Uterus (tissue), 4 donors: Measurements from ENCODE around the gene TMC6. TPM values are rescaled to one million over a fixed set of nuclear protein-coding genes. Genes with fewer than 3 reads are reported as not detected.

Source experiments
- DNase-seq, 2 donors: peaks; one replicate each; pipeline ENCODE4 v3.0.0-alpha.2; 2019 to 2020
- H3K27ac ChIP-seq, 2 donors: fragments of 200-600 bp; sonication (generic); 1 replicate in 1 of 2; 2 replicates in 1 of 2; pipeline ENCODE4 v1.5.1; 2016 to 2018
- H3K27me3 ChIP-seq, 2 donors: fragments of 200-600 bp; sonication (generic); one replicate each; pipeline ENCODE4 v1.5.1; 2018 to 2019; ENCODE audit warnings: control low read depth in 1 of 2
- H3K36me3 ChIP-seq, 2 donors: fragments of 200-600 bp; sonication (generic); one replicate each; pipeline ENCODE4 v1.5.1; 2019; ENCODE audit warnings: control low read depth in 1 of 2
- H3K4me1 ChIP-seq, 2 donors: fragments of 200-600 bp; sonication (generic); one replicate each; pipeline ENCODE4 v1.5.1; 2018 to 2019; ENCODE audit warnings: control low read depth in 1 of 2
- H3K4me3 ChIP-seq, 2 donors: fragments of 200-600 bp; sonication (generic); 1 replicate in 1 of 2; 2 replicates in 1 of 2; pipeline ENCODE4 v1.5.1; 2018 to 2019; ENCODE audit warnings: mild to moderate bottlenecking in 1 of 2
- H3K9me3 ChIP-seq, 2 donors: fragments of 200-600 bp; sonication (generic); one replicate each; pipeline ENCODE4 v1.5.1; 2019; ENCODE audit warnings: control low read depth in 1 of 2
- POLR2A ChIP-seq, 2 donors: fragments of 450-650 bp; IDR thresholded peaks; one replicate each; pipeline ENCODE4 v1.6.1; 2016; ENCODE audit warnings: antibody characterized with exemption in 2 of 2, mild to moderate bottlenecking in 1 of 2, moderate library complexity in 1 of 2
- intact Hi-C: fragments of 100-400 bp; cut with DNase I; formaldehyde crosslinking; loops from one replicate; pipeline ENCODE4 v1.15.1; 2023; ENCODE audit warnings: low total_unique reads
- total RNA-seq, 4 donors: library from RNA; depleted of rRNA in 3 of 4; stranded (reverse); fragments of >200 nt in 3 of 4; gene quantifications; one replicate each; pipeline versions ENCODE4 v1.1.0 to v1.2.4, GENCODE V29; 2014 to 2023
- TF ChIP-seq, protein P1 (sequence below), 4 experiments: fragments of 200-600 bp in 2 of 4; fragments of 450-650 bp in 2 of 4; sonication (generic) in 2 of 4; IDR thresholded peaks; one replicate each; pipeline ENCODE4 v1.5.1; 2016 to 2019; ENCODE audit warnings: antibody characterized with exemption in 4 of 4, mild to moderate bottlenecking in 2 of 4, moderate library complexity in 1 of 4
- donor health status: DM: yes; HTN: yes; CAD: no.

Gene TMC6
- total RNA-seq, 4 donors from 2014 or later, result 8.2 to 56.1 (median 16.1) TPM

GRCh38 chr17:78132084-78132676 is 3.6 kb upstream of the TMC6 start:
- TF ChIP-seq, protein P1, sequence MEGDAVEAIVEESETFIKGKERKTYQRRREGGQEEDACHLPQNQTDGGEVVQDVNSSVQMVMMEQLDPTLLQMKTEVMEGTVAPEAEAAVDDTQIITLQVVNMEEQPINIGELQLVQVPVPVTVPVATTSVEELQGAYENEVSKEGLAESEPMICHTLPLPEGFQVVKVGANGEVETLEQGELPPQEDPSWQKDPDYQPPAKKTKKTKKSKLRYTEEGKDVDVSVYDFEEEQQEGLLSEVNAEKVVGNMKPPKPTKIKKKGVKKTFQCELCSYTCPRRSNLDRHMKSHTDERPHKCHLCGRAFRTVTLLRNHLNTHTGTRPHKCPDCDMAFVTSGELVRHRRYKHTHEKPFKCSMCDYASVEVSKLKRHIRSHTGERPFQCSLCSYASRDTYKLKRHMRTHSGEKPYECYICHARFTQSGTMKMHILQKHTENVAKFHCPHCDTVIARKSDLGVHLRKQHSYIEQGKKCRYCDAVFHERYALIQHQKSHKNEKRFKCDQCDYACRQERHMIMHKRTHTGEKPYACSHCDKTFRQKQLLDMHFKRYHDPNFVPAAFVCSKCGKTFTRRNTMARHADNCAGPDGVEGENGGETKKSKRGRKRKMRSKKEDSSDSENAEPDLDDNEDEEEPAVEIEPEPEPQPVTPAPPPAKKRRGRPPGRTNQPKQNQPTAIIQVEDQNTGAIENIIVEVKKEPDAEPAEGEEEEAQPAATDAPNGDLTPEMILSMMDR (IDR thresholded peaks at IDR 0.05), result no peak
- no peak for TF ChIP-seq POLR2A (IDR thresholded peaks at IDR 0.05)
- Histone ChIP-seq H3K4me3 (no peak overlapping the region), H3K27ac (no peak overlapping the region), H3K27me3 (peaks cover 0 to 10% of the 10 kb centered on the region in 2 donors), H3K36me3 (no peaks in the 10 kb centered on the region), H3K4me1 (peaks cover 0 to 17% of the 10 kb centered on the region in 2 donors), H3K9me3 (no peaks in the 10 kb centered on the region)
- intact Hi-C loops, result no loop called here
- no peak for DNase-seq

GRCh38 chr17:78131172-78132083 is 2.9 kb upstream of the TMC6 start:
- Histone ChIP-seq H3K9me3 (no peaks in the 10 kb centered on the region), H3K4me3 (no peak overlapping the region), H3K27ac (no peak overlapping the region), H3K36me3 (no peaks in the 10 kb centered on the region), H3K4me1 (peaks cover 0 to 18% of the 10 kb centered on the region in 2 donors), H3K27me3 (peaks cover 0 to 10% of the 10 kb centered on the region in 2 donors)
- TF ChIP-seq, protein P1 (IDR thresholded peaks at IDR 0.05), result no peak
- TF ChIP-seq POLR2A (IDR thresholded peaks at IDR 0.05), result no peak
- intact Hi-C loops, result no loop called here
- DNase-seq, result no peak

DNA sequence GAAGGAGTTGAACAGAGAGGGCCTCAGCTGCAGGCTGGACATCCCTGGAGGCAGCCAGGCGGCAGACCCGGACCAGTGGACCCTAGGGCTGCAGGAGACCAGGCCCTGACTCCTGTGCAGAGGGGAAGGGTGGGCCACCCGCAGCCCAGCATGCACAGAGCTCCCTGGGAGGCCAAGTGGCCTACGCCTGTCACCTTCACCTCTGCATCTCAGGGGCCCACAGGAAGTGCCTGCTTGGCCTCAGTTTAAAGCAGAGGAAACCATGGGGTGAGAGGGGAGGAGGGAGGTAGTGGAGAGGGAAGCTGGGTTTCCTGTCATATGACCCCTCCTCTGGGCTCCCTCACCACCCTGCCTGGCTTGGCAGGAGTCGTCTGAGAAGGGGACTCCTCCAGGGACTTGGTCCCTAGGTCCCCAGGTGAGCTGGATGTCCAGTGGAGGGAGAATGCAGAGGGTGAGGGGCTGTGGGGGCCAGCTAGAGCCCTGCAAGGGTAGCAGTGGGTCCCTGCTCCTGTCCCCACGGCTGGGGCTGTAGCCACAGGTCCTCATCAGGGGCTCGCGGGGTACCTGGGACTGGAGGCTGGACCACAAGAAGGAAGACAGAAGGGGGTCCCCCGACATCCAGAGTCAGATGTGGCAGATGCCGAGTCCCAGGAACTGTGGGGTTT is 2.0 kb upstream of the TMC6 start, which contains the start of gene TMC8:
Gene TMC8 (plus strand): TSS at position 335 of the 665 bp plus-strand sequence. CDS start 818 bp downstream, outside the sequence.
- Histone ChIP-seq H3K36me3 (no peaks in the 10 kb centered on the region), H3K27me3 (peaks cover 0 to 10% of the 10 kb centered on the region in 2 donors), H3K27ac (peak within 1 kb of the TSS in 1 of 2 donors; percentile 27), H3K9me3 (no peaks in the 10 kb centered on the region), H3K4me3 (no peak within 1 kb of the TSS), H3K4me1 (peaks cover 0 to 18% of the 10 kb centered on the region in 2 donors)
- DNase-seq, result no peak
- TF ChIP-seq, protein P1 (IDR thresholded peaks at IDR 0.05), result no peak
- TF ChIP-seq POLR2A (IDR thresholded peaks at IDR 0.05), result no peak
- intact Hi-C loops, result no loop called here

DNA sequence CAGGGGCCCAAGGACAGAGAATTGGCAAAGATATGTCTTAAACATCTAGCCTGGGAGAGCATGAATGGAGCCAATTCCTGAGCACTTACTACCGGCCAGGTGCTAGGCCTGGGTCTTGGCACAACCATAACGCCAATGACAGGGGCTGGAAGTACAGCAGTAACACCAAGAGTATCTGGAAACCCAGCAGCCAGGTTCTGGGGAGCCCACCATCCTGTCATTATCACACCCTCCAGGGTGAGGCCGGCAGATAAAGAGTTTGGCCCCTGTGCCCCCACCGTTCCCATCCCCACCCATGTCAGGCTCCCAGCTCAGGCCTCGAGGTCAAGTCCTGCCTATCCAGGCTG is 1.5 kb upstream of the TMC6 start:
- H3K27me3 ChIP-seq, result peaks cover 0 to 10% of the 10 kb centered on the region in 2 donors
- H3K4me1 ChIP-seq, result peaks cover 0 to 18% of the 10 kb centered on the region in 2 donors
- DNase-seq, result no peak
- no peaks in the 10 kb centered on the region for H3K9me3 ChIP-seq
- no peaks in the 10 kb centered on the region for H3K36me3 ChIP-seq
- H3K27ac ChIP-seq, result no peak overlapping the region
- intact Hi-C loops, result no loop called here
- no peak overlapping the region for H3K4me3 ChIP-seq
- no peak for TF ChIP-seq POLR2A (IDR thresholded peaks at IDR 0.05)
- TF ChIP-seq, protein P1 (IDR thresholded peaks at IDR 0.05), result no peak
